Ascending aorta (tissue), 2 donors: ENCODE data around the gene TCF7. TPM values are rescaled to one million over a fixed set of nuclear protein-coding genes. Genes with fewer than 3 reads are reported as not detected.

Source experiments
- DNase-seq, 2 donors: peaks; one replicate each; pipeline ENCODE4 v3.0.0-alpha.2; 2019; ENCODE audit warnings: low spot score in 2 of 2
- H3K27ac ChIP-seq, 2 donors: fragments of 200-600 bp; sonication (generic); one replicate each; pipeline ENCODE4 v1.5.1; 2016 to 2017; ENCODE audit warnings: mild to moderate bottlenecking in 1 of 2
- H3K27me3 ChIP-seq: fragments of 200-600 bp; sonication (generic); one replicate; pipeline ENCODE4 v1.5.1; 2017
- H3K36me3 ChIP-seq, 2 donors: fragments of 200-600 bp; sonication (generic); one replicate each; pipeline ENCODE4 v1.5.1; 2016
- H3K4me1 ChIP-seq, 2 donors: fragments of 200-600 bp; sonication (generic); one replicate each; pipeline ENCODE4 v1.5.1; 2016 to 2017; ENCODE audit warnings: mild to moderate bottlenecking in 1 of 2
- H3K4me3 ChIP-seq, 2 donors: fragments of 200-600 bp; sonication (generic); one replicate each; pipeline ENCODE4 v1.5.1; 2016 to 2017; ENCODE audit warnings: mild to moderate bottlenecking in 1 of 2
- H3K9me3 ChIP-seq, 2 donors: fragments of 200-600 bp; sonication (generic); one replicate each; pipeline ENCODE4 v1.5.1; 2016
- CTCF ChIP-seq, 3 experiments: fragments of 200-600 bp in 2 of 3; fragments of 450-650 bp in 1 of 3; sonication (generic) in 2 of 3; IDR thresholded peaks; one replicate each; pipeline ENCODE4 v1.5.1; 2016 to 2019; ENCODE audit warnings: antibody characterized with exemption in 3 of 3, mild to moderate bottlenecking in 1 of 3, moderate library complexity in 1 of 3
- intact Hi-C: fragments of 100-400 bp; cut with DNase I; formaldehyde crosslinking; loops from one replicate; pipeline ENCODE4 v1.15.1; 2023
- total RNA-seq: library from RNA; depleted of rRNA; stranded (reverse); fragments of >200 nt; gene quantifications from one replicate; pipeline ENCODE4 v1.1.0, GENCODE V29; 2016

Gene TCF7
- total RNA-seq, 1 donor from 2014 or later: 12.1 TPM

GRCh38 chr5:134086943-134087305, 27.6 kb upstream of the TCF7 start:
- no peak overlapping the region for H3K4me3 ChIP-seq
- no peak overlapping the region for H3K27ac ChIP-seq
- intact Hi-C loops: no loop called here
- no peaks in the 10 kb centered on the region for H3K27me3 ChIP-seq
- H3K4me1 ChIP-seq: no peaks in the 10 kb centered on the region
- H3K36me3 ChIP-seq: no peaks in the 10 kb centered on the region
- TF ChIP-seq CTCF (IDR thresholded peaks at IDR 0.05): no peak
- DNase-seq: no peak
- H3K9me3 ChIP-seq: no peaks in the 10 kb centered on the region

DNA sequence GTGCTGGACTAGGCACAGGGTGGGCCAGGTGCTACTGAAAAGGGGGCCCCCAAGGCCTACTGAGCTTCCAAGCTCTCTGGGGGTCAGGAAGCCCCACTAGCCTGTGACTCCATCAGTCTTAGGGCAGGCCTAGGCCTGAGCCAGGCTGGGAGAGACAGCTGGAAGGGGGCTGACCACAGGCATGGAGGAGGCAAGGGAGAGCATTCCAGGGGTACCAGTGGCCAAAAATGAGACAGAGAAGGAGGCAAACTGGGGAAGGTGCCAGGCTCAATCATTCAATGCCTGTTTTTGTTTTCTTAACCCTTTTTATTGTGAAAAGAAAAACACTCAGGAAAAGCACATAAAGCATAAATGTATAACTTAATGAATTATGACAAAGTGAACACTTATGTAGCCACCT, 26.2 kb upstream of the TCF7 start:
- no peak for DNase-seq
- no peaks in the 10 kb centered on the region for H3K4me1 ChIP-seq
- no peaks in the 10 kb centered on the region for H3K27me3 ChIP-seq
- no peaks in the 10 kb centered on the region for H3K36me3 ChIP-seq
- TF ChIP-seq CTCF (IDR thresholded peaks at IDR 0.05): no peak
- H3K4me3 ChIP-seq: no peak overlapping the region
- H3K27ac ChIP-seq: no peak overlapping the region
- intact Hi-C loops: no loop called here
- no peaks in the 10 kb centered on the region for H3K9me3 ChIP-seq

DNA sequence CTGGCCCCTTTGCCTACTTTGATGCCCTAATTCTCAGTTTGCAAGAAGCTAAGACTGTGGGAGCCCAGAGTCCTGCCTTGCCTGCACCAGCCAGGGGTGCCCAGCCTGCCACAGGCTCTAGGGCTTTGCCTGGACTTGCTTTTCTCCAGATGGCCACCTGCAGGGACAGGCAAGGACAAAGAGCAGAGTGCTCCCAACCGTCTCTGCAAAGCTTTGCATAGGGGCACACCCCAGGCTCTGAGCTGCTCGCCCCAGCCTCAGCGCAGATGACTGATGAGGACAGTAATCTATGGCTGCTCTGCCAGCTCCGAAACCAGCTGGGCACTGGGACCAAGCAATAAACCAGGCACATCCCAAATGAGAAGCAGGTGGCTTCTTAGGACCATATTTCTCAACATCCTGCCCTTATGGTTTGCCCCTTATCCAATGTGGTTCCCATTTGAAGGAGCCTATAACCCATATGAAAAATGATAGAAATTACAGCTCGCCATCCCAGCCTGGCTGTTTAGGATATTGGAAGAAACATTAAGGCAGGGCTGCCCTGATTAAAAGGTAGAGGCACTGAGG, 25.4 kb upstream of the TCF7 start:
- H3K4me1 ChIP-seq: no peaks in the 10 kb centered on the region
- no peak overlapping the region for H3K4me3 ChIP-seq
- no peak for TF ChIP-seq CTCF (IDR thresholded peaks at IDR 0.05)
- H3K27me3 ChIP-seq: no peaks in the 10 kb centered on the region
- H3K9me3 ChIP-seq: no peaks in the 10 kb centered on the region
- intact Hi-C loops: no loop called here
- H3K27ac ChIP-seq: no peak overlapping the region
- no peaks in the 10 kb centered on the region for H3K36me3 ChIP-seq
- no peak for DNase-seq

GRCh38 chr5:134090522-134090921, 24.0 kb upstream of the TCF7 start:
- intact Hi-C loops: no loop called here
- DNase-seq: no peak
- Histone ChIP-seq H3K9me3 (no peaks in the 10 kb centered on the region), H3K27me3 (no peaks in the 10 kb centered on the region), H3K4me1 (peaks cover 0 to 9% of the 10 kb centered on the region in 2 donors), H3K27ac (no peak overlapping the region), H3K36me3 (no peaks in the 10 kb centered on the region), H3K4me3 (no peak overlapping the region)
- TF ChIP-seq CTCF (IDR thresholded peaks at IDR 0.05): no peak

- H3K4me1 ChIP-seq: peaks cover 3 to 16% of the 10 kb centered on the region in 2 donors
- no peak for TF ChIP-seq CTCF (IDR thresholded peaks at IDR 0.05)
- no peaks in the 10 kb centered on the region for H3K9me3 ChIP-seq
- H3K27me3 ChIP-seq: no peaks in the 10 kb centered on the region
- intact Hi-C loops: no loop called here
- H3K36me3 ChIP-seq: no peaks in the 10 kb centered on the region
- DNase-seq: no peak
- H3K27ac ChIP-seq: no peak overlapping the region
- H3K4me3 ChIP-seq: no peak overlapping the region
Observed at GRCh38 chr5:134091626-134092121, 22.8 kb upstream of the TCF7 start.

GRCh38 chr5:134092875-134093274, 21.6 kb upstream of the TCF7 start:
- no peak for DNase-seq
- H3K4me3 ChIP-seq: no peak overlapping the region
- H3K4me1 ChIP-seq: peaks cover 3 to 16% of the 10 kb centered on the region in 2 donors
- no peaks in the 10 kb centered on the region for H3K36me3 ChIP-seq
- H3K27ac ChIP-seq: no peak overlapping the region
- no peaks in the 10 kb centered on the region for H3K9me3 ChIP-seq
- no peaks in the 10 kb centered on the region for H3K27me3 ChIP-seq
- no peak for TF ChIP-seq CTCF (IDR thresholded peaks at IDR 0.05)
- intact Hi-C loops: no loop called here
